ENCODE results near the gene RRAD.

GRCh38 chr16:66914541-66914940 lies 10.8 kb downstream of the RRAD start:
- TF ChIP-seq POLR2AphosphoS5 (IDR thresholded peaks at IDR 0.05; ENCODE audit: borderline replicate concordance, low read depth, low read length) (no peak), EZH2 (IDR thresholded peaks at IDR 0.05) (no peak)

Data from SK-N-MC (cell line).